GM12891 (cell line): ENCODE data around the gene SLC25A26.

Experiments
- PAX5 ChIP-seq: IDR thresholded peaks from 2 replicates; pipeline ENCODE4 v1.6.1; 2011; ENCODE audit warnings: low read length, moderate library complexity, mild to moderate bottlenecking; ENCODE audit not compliant: insufficient read depth, severe bottlenecking
- POLR2A ChIP-seq: IDR thresholded peaks from 2 replicates; pipeline ENCODE4 v1.6.1; 2011; ENCODE audit warnings: low read depth, low read length, control low read depth
- POLR2AphosphoS5 ChIP-seq: IDR thresholded peaks from 2 replicates; pipeline ENCODE4 v1.6.1; 2011; ENCODE audit warnings: low read depth, low read length, control low read depth
- POU2F2 ChIP-seq: IDR thresholded peaks from 2 replicates; pipeline ENCODE4 v1.6.1; 2011; ENCODE audit warnings: low read depth, mild to moderate bottlenecking, control low read depth, low read length, moderate library complexity
- SPI1 ChIP-seq: IDR thresholded peaks from 2 replicates; pipeline ENCODE4 v1.6.1; 2011; ENCODE audit warnings: low read depth, low read length, control low read depth
- TAF1 ChIP-seq: IDR thresholded peaks from 2 replicates; pipeline ENCODE4 v1.6.1; 2011; ENCODE audit warnings: low read depth, low read length, control low read depth

GRCh38 chr3:66268864-66269263 is 48.1 kb downstream of the SLC25A26 start:
- TF ChIP-seq POLR2AphosphoS5 (no peak), POLR2A (no peak), SPI1 (no peak), TAF1 (no peak), PAX5 (no peak), POU2F2 (no peak)
